ENCODE measurements around the gene NFATC1.

The NFATC1 gene

DNA sequence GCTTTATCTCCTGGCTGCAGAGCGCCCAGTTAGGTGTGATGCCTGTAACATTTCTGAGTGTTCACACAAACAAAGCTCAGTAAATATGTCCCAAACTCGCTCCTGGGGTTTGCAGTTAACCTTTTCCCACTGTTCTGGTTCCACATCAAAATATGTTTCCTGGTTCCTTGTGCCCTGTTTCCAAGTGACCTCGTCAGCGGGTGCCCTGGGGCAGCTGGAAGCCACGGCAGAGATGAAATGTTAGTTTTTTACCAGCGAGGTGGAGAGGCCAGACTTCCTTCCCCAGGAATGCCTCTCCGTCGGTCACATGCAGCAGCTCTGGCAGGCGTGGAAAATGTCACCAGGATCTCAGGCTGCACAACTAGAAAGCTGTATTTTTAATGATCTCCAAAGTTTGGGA lies 18.2 kb downstream of the NFATC1 start:
- H3K36me3 ChIP-seq (ENCODE audit: control insufficient read depth, insufficient read depth, low read length), result no peaks in the 10 kb centered on the region
- no peak overlapping the region for H3K27ac ChIP-seq (ENCODE audit: low read depth, low read length)
- H3K4me3 ChIP-seq (ENCODE audit: low read length), result no peak overlapping the region
- no peaks in the 10 kb centered on the region for H3K27me3 ChIP-seq (ENCODE audit: control insufficient read depth, insufficient read depth, low read length)
- no peak overlapping the region for H3K9ac ChIP-seq (ENCODE audit: low read length)
- H3K4me1 ChIP-seq (ENCODE audit: control insufficient read depth, insufficient read depth, low read length), result no peaks in the 10 kb centered on the region

DNA sequence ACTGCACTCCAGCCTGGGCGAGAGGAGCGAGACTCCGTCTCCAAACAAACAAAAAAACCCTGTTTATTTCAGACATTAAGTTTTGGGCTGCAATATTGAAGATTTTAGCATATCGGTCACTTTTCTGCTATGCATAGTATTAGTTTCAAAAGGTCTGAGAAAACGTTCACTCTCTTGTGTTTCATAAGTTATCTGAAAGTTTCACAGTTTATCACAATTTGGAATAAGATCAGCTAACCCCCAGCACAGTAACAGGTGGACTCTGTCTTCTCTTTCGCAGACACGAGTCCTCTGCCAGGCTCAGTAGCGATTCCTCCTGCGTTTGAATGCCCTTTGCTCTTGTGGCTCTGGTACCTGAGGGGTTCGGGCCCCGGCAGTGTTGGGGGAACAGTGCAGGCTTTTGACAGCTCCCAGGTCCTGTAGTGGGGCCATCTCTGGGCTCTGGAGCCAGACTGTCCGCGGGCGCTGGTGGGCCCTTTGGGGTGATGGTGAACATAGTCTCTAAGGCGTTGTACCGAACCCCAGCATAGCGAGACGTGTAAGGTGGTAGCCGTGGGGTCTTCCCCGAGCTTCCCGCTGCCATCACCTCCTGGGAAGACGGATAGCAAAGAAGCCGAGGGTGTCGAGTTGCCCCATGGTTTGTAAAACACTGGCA lies 20.4 kb downstream of the NFATC1 start:
- H3K4me1 ChIP-seq (ENCODE audit: control insufficient read depth, insufficient read depth, low read length), result no peaks in the 10 kb centered on the region
- no peaks in the 10 kb centered on the region for H3K27me3 ChIP-seq (ENCODE audit: control insufficient read depth, insufficient read depth, low read length)
- no peak overlapping the region for H3K4me3 ChIP-seq (ENCODE audit: low read length)
- H3K9ac ChIP-seq (ENCODE audit: low read length), result no peak overlapping the region
- peaks cover 6% of the 10 kb centered on the region for H3K36me3 ChIP-seq (ENCODE audit: control insufficient read depth, insufficient read depth, low read length)
- H3K27ac ChIP-seq (ENCODE audit: low read depth, low read length), result no peak overlapping the region

DNA sequence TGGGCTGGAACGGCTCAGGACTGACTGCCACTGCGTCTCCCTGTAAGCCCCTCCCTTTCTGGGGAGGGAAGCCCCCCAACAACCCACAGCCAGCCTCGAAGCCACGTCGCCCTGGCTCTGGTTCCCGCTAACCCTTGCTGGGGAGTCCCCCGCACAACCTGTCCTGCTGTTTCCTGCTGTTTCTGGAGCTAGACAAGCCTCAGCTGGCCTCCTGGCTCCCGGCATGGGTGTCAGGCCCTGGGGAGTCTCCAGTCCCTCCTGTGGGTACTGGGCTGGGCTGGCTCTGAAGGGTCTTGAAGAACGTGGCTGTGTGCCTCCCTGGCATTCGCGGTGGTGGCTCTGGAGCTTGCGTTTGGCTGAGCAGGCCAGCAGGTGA lies 20.9 kb downstream of the NFATC1 start:
- no peaks in the 10 kb centered on the region for H3K4me1 ChIP-seq (ENCODE audit: control insufficient read depth, insufficient read depth, low read length)
- no peak overlapping the region for H3K27ac ChIP-seq (ENCODE audit: low read depth, low read length)
- H3K27me3 ChIP-seq (ENCODE audit: control insufficient read depth, insufficient read depth, low read length), result no peaks in the 10 kb centered on the region
- H3K9ac ChIP-seq (ENCODE audit: low read length), result no peak overlapping the region
- no peak overlapping the region for H3K4me3 ChIP-seq (ENCODE audit: low read length)
- peaks cover 6% of the 10 kb centered on the region for H3K36me3 ChIP-seq (ENCODE audit: control insufficient read depth, insufficient read depth, low read length)

DNA sequence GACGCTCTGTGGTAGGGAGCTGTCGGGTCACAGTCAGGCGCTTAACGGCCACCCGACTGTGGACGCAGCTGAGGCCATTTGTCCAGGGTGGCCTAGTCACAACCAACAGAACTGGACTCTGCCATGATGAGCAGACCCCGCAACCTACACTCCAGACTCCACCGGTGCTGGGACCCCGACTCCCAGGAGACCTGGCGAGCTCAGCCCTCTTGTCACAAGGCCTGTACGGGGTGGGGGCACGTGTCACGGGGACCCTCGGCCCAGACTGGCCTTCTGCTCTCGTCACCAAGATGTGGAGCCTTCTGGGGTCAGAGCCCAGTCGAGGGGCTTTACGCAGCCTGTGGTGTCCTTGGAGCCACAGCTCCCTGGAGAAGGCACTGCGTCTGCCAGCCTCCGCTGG lies 22.5 kb downstream of the NFATC1 start:
- H3K27me3 ChIP-seq (ENCODE audit: control insufficient read depth, insufficient read depth, low read length), result no peaks in the 10 kb centered on the region
- H3K27ac ChIP-seq (ENCODE audit: low read depth, low read length), result no peak overlapping the region
- no peaks in the 10 kb centered on the region for H3K4me1 ChIP-seq (ENCODE audit: control insufficient read depth, insufficient read depth, low read length)
- no peak overlapping the region for H3K9ac ChIP-seq (ENCODE audit: low read length)
- H3K36me3 ChIP-seq (ENCODE audit: control insufficient read depth, insufficient read depth, low read length), result peaks cover 6% of the 10 kb centered on the region
- no peak overlapping the region for H3K4me3 ChIP-seq (ENCODE audit: low read length)

DNA sequence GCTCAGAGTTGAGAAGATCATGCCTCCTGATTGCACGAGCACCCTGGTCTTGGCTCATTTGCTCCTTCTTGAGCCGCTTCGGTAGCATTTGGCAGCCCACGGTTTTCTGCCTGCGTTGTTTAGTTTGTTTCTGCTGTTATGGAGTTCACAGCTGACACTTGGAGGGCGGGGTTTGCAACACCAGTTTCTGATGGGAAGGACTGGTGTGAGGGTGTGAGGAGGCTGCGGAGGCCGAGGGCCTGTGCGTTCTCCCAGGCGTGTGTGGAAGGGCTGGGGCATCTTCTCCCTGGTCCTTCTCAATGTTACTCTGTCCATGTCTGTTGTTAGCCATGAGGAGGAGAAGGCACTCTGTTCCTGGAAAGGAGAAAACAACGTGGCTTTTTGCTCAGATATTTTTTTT lies 22.9 kb downstream of the NFATC1 start:
- H3K27ac ChIP-seq (ENCODE audit: low read depth, low read length), result no peak overlapping the region
- no peak overlapping the region for H3K4me3 ChIP-seq (ENCODE audit: low read length)
- no peak overlapping the region for H3K9ac ChIP-seq (ENCODE audit: low read length)
- H3K4me1 ChIP-seq (ENCODE audit: control insufficient read depth, insufficient read depth, low read length), result no peaks in the 10 kb centered on the region
- H3K36me3 ChIP-seq (ENCODE audit: control insufficient read depth, insufficient read depth, low read length), result peaks cover 6% of the 10 kb centered on the region
- H3K27me3 ChIP-seq (ENCODE audit: control insufficient read depth, insufficient read depth, low read length), result no peaks in the 10 kb centered on the region

DNA sequence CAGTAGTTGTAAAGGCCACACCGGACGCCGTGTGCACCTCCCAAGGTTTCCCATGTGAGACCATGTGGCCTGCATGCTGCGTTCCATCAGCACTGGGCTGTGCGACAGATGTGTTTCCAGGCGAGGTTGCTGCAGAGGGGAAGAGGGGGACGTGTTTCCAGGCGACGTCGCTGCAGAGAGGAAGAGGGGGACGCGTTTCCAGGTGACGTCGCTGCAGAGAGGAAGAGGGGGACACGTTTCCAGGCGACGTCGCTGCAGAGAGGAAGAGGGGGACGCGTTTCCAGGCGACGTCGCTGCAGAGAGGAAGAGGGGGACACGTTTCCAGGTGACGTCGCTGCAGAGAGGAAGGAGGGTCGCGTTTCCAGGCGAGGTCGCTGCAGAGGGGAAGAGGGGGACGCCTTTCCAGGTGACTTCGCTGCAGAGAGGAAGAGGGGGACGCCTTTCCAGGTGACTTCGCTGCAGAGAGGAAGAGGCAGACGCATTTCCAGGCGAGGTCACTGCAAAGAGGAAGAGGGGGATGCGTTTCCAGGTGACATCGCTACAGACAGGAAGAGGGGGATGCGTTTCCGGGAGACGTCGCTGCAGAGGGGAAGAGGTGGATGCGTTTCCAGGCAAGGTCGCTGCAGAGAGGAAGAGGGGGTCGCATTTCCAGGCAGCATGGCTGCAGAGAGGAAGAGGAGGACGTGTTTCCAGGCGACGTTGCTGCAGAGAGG lies 24.5 kb downstream of the NFATC1 start:
- Histone ChIP-seq H3K4me3 (ENCODE audit: low read length) (no peak overlapping the region), H3K36me3 (ENCODE audit: control insufficient read depth, insufficient read depth, low read length) (peaks cover 6% of the 10 kb centered on the region), H3K4me1 (ENCODE audit: control insufficient read depth, insufficient read depth, low read length) (no peaks in the 10 kb centered on the region), H3K9ac (ENCODE audit: low read length) (no peak overlapping the region), H3K27me3 (ENCODE audit: control insufficient read depth, insufficient read depth, low read length) (no peaks in the 10 kb centered on the region), H3K27ac (ENCODE audit: low read depth, low read length) (no peak overlapping the region)

DNA sequence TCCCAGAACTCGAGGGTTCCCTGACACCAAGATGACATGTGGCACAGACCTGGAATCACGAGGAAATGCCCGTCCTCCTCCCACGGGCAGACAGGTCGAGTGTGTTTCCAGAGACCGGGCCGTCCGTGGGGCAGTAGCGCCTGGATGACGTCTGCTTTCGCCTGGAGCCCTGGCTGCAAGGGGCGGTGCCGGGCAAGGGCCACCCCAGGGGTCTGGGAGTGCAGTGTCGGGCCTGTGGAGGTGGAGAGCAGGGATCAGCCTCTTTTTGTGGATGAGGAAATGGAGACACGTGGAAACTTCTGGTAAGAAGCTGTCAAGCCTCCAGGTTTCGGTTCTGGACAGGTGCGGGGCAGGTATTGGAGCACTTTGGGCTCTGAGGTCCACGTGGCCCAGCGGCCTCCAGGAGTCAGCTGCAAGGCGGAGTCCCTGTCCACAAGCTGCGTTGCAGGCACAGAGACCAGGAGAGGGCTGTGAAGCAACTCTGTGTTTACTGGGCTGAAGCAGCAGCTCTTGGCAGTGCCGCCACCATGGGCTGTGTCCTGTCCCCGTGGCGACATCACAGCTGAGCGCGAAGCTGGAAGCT lies 25.6 kb downstream of the NFATC1 start:
- H3K27me3 ChIP-seq (ENCODE audit: control insufficient read depth, insufficient read depth, low read length), result no peaks in the 10 kb centered on the region
- no peak overlapping the region for H3K9ac ChIP-seq (ENCODE audit: low read length)
- H3K4me1 ChIP-seq (ENCODE audit: control insufficient read depth, insufficient read depth, low read length), result peaks cover 3% of the 10 kb centered on the region
- H3K27ac ChIP-seq (ENCODE audit: low read depth, low read length), result no peak overlapping the region
- H3K36me3 ChIP-seq (ENCODE audit: control insufficient read depth, insufficient read depth, low read length), result peaks cover 6% of the 10 kb centered on the region
- H3K4me3 ChIP-seq (ENCODE audit: low read length), result no peak overlapping the region

DNA sequence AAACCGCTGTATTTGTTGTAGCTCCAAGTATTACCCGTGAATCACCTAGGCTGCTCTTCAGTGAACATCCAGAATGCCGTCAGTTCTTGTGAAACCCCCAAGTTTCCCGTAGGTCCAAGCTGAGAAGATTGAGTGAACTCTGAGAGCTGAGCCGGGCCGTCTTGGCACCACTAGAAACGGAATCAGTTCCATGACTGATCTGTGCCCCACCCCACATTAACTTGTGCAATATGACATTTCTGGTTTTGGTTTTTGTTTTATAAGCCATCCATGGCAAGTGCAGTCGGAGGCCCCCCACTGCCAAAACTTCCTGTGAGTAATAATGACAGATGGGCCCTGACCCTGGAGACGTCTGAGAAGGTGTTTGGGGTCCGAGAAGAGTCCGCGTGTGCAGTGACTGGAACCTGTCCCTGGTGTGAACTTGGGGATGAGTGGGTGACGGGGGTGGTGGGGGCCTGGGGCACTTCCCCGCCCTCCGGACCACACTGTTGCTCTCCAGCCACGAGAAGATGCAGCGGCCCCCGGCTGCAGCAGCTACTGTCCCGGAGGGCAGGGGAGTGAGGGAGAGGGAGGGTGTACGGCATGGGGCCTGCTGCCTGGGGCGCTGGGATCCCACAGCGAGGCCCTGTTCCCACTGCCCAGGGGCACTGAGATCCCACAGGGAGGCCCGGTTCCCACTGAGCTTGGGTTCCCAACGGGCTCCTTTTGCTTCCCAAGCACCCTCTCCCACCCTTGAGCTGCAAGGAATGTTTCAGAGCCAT lies 26.5 kb downstream of the NFATC1 start:
- no peaks in the 10 kb centered on the region for H3K27me3 ChIP-seq (ENCODE audit: control insufficient read depth, insufficient read depth, low read length)
- H3K4me3 ChIP-seq (ENCODE audit: low read length), result no peak overlapping the region
- H3K4me1 ChIP-seq (ENCODE audit: control insufficient read depth, insufficient read depth, low read length), result peaks cover 8% of the 10 kb centered on the region
- no peak overlapping the region for H3K9ac ChIP-seq (ENCODE audit: low read length)
- peaks cover 6% of the 10 kb centered on the region for H3K36me3 ChIP-seq (ENCODE audit: control insufficient read depth, insufficient read depth, low read length)
- H3K27ac ChIP-seq (ENCODE audit: low read depth, low read length), result no peak overlapping the region

DNA sequence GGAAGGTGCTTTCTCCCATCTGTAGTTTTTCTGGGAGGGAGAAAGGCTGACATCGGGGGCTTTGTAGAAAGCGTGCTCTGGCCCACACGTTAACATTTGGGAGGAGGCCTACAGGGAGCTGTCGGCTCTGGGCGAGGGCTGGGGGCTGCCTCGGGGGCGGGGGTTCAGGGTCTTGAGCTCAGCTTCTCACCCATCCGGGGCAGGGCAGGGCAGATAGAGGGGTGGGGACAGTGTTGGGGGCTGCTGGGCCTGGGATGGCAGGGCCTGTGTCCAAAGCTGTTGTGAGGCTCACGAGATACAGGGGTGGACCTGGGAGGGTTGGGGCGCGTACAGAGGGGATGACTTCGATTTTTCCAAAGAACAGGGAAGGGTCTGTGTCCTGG lies 27.0 kb downstream of the NFATC1 start:
- Histone ChIP-seq H3K36me3 (ENCODE audit: control insufficient read depth, insufficient read depth, low read length) (peaks cover 6% of the 10 kb centered on the region), H3K27me3 (ENCODE audit: control insufficient read depth, insufficient read depth, low read length) (no peaks in the 10 kb centered on the region), H3K27ac (ENCODE audit: low read depth, low read length) (no peak overlapping the region), H3K4me3 (ENCODE audit: low read length) (no peak overlapping the region), H3K4me1 (ENCODE audit: control insufficient read depth, insufficient read depth, low read length) (peaks cover 8% of the 10 kb centered on the region), H3K9ac (ENCODE audit: low read length) (no peak overlapping the region)

DNA sequence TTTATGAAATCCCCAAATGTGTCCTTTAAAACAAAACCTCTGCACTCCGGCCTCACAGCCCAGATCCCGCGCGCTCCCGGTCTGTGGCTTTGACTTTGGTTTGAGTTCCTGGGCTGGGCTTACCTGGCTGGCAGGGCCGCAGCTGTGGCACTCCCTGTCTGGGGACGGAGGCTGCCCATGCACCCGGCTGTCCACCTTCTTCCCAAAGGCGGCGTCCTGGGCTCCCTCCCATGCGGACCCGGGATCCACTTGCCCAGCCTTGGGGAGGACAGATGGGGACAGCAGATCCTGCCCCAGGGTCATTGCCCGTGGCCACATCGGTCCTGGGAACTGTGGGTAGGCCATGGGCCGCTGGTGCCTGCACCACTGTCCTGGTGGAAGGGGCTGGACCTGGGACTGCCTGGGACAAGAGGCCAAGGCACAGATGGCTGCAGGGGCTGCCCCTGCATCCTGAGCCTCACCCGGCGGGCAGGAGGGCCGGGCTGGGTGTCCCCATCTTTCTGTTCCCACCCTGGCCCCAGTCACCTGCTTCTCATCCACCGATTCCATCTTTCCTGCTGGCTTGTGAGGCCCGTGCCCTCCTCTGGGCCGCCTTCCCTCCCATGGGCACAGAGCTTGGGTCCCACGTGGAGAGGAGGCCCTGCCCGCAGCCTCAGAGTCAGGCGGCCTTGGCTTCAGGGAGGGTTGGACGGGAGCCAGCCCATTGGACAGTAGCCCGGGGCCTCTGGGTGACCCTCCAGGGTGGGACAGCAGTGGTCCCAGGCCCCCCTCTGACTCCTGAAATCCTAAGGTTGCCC lies 27.7 kb downstream of the NFATC1 start:
- Histone ChIP-seq H3K4me3 (ENCODE audit: low read length) (no peak overlapping the region), H3K4me1 (ENCODE audit: control insufficient read depth, insufficient read depth, low read length) (peaks cover 8% of the 10 kb centered on the region), H3K27ac (ENCODE audit: low read depth, low read length) (no peak overlapping the region), H3K27me3 (ENCODE audit: control insufficient read depth, insufficient read depth, low read length) (no peaks in the 10 kb centered on the region), H3K9ac (ENCODE audit: low read length) (no peak overlapping the region), H3K36me3 (ENCODE audit: control insufficient read depth, insufficient read depth, low read length) (peaks cover 6% of the 10 kb centered on the region)

DNA sequence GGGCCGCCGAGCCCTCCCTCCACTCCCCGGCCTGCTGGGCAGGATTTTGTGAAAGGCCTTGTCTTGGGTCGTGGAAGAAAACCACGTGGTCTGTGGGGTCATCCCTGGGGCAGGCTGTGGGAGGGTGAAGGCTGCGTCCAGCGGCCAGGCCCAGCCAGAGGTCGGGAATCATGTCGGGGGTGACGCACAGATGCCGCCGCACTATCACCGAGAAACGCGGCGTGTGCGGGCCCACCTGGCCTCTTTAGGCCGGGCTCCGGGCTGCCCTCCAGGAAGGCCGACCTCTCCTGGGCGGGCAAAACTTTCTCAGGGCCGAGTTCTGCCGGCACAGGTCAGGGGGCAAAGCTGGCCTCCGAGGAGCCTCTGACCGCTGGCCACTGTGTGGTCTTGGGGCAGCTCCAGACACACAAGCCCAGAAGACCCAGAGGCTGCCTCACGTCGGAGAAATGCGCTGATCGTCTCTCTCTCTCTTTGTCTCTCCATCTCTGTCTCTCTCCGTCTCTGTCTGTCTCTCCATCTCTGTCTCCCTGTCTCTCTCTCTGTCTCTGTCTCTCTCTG lies 28.4 kb downstream of the NFATC1 start:
- no peak overlapping the region for H3K4me3 ChIP-seq (ENCODE audit: low read length)
- H3K9ac ChIP-seq (ENCODE audit: low read length), result no peak overlapping the region
- peaks cover 6% of the 10 kb centered on the region for H3K36me3 ChIP-seq (ENCODE audit: control insufficient read depth, insufficient read depth, low read length)
- H3K27me3 ChIP-seq (ENCODE audit: control insufficient read depth, insufficient read depth, low read length), result no peaks in the 10 kb centered on the region
- H3K4me1 ChIP-seq (ENCODE audit: control insufficient read depth, insufficient read depth, low read length), result peaks cover 8% of the 10 kb centered on the region
- H3K27ac ChIP-seq (ENCODE audit: low read depth, low read length), result no peak overlapping the region

All from rectal smooth muscle tissue (tissue), 1 donor.